D341Med (cell line): ENCODE measurements around the gene RIN3.
A peak's percentile ranks its signal among the peaks of the same experiment; 100 is the strongest.
"Not testable (repeated sequence)": the region's sequence is repeated elsewhere in the genome, so short reads cannot be mapped to it uniquely, and the experiment has no call there.

Experiments used
- DNase-seq: peaks from one replicate; pipeline ENCODE4 v3.0.0; 2012; ENCODE audit warnings: low spot score

Gene RIN3

DNA sequence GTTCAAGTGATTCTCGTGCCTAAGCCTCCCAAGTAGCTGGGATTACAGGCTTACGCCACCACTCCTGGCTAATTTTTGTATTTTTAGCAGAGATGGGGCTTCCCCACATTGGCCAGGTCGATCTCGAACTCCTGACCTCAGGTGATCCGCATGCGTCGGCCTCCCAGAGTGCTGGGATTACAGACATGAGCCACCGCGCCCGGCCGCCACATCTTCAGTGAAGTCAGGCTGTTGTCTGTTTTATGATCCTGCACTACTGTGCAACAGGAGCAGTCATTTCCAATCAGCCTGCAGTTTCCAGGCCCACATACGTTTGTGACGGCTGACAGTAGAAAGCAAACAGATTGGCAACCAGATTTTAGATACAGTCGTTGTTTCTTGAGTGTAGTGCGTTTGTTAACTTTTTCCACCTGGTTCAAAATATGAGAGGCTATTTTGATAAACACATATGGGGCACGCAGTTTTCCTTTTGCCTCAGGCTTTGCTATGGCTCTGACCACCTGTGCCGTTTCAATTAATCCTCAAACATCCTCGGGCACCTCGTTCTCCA, 160.1 kb downstream of the RIN3 start:
- no peak for DNase-seq

DNA sequence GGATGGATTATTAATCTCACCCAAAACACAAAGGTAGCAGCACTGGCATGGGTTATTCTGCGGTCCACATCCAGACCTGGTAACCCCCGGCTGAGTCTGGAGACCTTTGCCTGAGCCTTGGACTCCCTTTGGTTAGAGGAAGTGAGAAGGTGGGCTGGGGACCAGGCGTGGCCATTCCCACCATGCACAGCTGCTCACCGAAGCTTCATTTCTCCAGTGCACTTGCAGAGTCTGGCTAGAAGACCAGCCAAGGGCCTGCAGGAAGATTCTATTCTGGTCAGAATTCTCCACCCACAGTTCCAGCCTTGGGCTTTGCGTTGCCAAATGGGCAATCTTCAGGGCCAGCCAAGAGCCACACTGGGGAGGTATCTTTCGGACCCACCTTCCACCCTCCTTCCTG, 161.8 kb downstream of the RIN3 start:
- no peak for DNase-seq

DNA sequence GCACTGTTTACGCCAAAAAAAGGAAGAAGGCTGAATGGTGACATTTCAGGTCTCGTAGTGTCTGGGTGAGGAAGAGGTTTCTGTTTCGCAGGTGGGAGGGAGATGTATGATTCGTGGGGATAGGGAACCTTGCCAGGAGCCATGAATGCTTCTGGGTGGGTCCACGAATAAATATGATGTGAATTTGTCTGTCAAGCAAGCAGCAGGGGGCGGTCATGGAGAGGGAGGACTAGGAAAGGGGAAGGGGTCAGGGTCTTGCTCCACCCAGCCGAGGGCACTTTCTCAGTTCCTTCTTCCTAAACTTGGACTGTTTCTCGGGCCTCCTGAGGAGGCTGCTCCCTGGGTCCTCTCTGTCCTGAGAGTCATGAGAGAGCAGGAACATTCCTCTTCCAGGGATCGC, 162.4 kb downstream of the RIN3 start:
- DNase-seq: no peak

DNA sequence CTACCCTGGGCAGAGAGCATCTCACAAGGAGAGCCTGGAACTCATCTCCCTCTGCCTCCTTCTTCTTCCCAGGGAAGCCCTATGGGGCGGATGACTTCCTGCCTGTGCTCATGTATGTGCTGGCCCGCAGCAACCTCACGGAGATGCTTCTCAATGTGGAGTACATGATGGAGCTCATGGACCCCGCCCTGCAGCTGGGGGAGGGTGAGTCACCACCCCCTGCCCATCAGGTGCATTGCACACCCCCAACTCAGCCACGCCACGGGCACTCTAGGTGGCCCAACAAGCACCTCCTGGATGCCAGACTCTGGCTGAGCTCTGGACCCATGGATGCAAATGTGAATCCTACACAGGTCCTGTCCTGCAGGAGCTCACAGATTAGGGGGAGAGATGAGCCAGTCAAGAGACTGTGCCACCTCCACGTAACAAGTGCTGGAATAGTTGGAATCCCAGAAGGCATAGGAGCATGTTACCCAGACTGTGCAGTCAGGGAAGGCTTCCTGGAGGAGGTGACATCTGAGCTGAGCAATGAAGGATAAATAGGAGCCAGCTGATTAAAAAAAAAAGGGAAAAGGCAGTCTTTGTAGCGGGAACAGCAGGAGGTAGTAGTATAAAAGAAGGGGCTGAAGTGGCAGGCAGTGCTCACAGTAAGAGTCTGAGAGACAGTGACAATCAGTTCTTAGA, 163.0 kb downstream of the RIN3 start:
- DNase-seq: no peak

DNA sequence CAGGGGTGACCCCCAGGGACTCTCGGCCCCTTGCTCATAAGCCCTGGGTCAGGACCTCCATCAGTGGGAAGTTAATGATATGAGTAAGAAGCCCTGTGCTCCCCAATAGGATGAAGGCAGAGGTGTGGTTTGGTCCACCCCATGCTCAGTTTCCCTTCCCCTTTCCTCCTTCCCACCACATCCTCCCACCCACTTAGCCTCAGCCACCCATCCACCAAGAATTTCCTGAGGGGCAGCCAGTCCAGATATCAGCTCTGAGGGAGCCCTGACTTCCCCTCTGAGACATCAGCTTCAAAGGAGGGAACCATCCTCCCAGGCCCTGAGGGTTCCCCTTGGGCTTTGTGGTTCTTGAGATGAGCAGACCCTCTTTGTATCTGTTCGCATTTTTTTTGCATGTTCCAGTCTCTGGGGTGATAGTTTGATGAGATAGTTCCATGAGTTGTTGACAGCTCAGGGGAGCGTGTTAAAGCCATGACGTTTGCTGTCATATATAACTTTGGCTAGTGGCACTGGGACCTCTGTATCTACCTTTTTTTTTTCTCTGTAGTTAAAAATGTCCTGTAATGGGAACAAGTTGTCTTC, 163.6 kb downstream of the RIN3 start:
- DNase-seq: no peak

DNA sequence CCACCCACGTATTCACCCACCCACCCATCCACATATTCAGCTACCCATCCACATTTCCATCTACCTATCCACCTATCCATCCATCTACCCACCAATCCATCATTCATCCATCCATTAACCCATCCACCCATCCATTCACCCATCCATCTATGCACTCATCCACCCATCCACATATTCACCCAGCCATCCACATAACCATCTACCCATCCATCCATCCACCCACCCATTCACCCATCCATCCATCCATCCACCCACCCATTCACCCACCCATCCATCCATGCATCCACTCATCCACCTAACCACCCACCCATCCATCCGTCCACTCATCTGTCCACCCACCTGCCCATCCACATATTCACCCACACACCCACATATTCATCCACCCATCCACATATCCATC, 164.4 kb downstream of the RIN3 start:
- no peak for DNase-seq

DNA sequence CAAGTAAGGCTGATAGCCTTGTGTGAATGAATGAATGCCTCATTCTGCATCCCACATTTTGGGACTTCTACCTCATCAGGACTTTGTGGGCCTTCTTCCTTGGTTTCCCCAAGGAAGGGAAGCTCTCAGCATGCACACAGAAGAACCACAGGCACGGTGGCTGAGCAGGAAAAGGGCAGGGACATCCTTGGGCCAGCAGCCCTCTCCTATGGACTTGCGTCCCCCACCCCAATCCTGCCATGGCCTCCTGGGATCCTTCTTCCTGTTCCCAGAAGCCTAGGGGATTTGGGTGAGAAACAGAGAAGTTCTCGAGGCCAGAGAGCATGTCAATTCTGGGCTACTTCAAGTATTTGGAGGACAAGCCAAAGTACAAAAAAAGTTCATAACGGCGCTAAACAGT, 165.2 kb downstream of the RIN3 start:
- no peak for DNase-seq

DNA sequence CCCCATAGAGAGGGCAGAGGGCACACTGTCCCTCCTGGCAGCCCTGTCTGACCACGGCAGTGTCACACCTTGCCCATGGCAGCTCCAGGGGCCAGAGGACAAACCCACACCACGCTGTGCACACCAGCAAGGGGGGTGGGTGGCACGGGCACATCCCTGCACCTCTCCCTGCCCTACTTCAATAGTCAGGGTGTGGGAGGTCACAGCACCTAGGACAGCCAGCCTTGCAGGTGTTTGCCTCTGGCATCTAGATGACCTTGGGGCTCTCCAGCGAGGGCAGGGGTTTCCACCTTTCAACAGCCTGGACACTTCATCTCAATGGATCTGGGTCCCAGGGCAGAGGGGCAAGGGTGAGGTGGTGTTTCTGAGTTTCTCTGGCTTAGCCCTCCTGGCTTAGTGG, 165.7 kb downstream of the RIN3 start:
- DNase-seq: no peak

DNA sequence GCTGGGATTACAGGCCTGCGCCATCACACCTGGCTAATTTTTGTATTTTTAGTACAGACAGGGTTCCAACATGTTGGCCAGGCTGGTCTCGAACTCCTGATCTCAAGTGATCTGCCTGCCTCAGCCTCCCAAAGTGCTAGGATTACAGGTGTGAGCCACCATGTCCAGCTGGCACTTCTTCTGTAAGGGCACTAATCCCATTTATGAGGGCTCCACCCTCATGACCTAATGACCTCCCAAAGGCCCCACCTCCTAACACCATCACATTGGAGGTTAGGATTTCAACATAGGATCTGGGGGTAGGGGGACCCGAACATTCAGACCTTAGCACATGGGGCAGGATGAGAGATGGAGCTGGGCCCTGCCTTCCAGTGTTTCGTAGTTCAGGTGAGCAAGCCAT, 166.7 kb downstream of the RIN3 start:
- DNase-seq: not testable (repeated sequence)

DNA sequence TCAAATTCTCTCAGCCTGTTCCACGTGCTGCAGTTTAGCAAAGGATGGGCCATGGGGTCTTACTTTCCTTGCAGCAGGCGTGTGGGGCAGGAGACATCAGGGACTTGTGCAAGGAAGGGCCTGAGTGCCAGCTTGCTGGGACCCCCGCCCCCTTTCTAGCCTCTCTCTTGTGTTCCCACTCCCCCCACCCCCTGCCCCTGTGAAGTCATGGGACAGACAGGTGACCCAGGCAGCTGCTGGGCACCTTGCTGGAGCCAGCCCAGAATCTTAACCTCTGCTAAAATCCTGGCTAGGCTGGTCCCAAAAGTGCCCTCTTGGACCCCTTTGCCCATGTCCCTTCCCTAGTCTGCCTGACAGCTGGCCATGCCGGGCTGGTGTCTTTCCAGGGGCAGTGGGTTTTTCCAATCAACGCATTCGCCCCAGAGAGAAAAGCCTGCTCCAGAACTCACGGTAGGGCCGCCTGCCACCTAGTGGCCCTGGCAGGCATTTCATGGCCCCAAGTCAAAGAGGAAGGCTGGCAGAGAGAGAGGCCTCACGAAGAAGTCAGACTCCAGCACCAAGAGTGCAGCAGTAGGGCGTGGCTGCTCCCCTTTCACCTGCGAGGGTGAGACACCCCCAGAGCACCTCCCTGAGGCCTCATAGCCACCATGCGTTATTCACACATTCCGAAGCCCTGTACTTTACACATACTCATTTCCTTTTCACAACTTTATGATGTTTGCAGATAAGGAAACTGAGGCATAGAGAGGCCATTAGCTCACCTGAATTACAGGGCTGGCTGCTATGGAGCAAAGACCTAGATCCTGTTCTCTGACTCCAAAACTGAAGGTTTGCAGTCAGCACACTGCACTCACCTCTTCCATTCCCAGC, 167.4 kb downstream of the RIN3 start:
- peak; percentile 88 for DNase-seq

DNA sequence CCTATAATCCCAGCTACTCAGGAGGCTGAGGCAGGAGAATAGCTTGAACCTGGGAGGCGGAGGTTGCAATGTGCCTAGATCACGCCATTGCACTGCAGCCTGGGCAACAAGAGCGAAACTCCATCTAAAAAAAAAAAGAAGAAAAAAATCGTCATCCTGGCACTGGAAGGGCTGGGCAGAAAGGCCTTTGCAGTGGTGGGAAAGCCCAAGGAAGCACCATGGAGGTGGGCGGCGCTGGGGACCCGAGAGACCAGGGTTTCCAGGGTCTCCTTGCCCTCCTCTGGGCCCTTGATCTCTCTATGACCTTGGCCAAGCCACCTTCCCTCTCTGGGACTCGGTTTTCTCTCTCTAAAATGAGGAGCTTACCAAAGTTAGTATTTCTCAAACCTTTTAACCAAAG, 169.5 kb downstream of the RIN3 start:
- no peak for DNase-seq

DNA sequence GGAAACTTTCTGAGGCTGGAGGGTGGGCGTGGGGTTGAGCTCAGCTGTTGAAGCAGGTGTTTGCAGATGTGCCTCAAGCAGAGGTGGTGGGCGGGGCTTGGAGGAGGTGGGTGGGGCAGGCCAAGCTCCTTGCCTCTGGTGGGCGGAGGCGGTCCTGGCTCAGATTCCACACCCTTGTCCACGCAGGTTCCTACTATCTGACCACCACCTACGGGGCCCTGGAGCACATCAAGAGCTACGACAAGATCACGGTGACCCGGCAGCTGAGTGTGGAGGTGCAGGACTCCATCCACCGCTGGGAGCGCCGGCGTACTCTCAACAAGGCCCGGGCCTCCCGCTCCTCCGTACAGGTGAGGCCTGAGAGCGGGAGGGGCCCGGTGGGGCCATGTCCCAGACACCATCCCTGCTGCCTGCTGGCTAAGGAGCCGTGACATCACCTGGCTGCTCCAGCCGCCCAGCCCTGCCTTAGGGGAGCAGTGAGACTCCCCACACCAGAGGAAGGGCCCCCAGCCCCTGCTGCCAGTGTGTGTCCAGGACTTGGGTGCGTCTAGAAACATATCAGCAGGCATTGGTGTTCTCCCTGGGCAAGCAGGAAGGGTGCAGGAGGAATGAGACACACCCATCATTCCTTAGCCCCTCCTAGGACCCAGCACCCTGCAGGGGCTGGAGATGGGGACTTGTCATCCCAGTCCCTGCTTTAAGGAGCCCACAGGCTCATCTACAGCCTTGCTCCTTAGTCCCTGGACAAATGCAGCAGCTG, 171.4 kb downstream of the RIN3 start:
- no peak for DNase-seq

DNA sequence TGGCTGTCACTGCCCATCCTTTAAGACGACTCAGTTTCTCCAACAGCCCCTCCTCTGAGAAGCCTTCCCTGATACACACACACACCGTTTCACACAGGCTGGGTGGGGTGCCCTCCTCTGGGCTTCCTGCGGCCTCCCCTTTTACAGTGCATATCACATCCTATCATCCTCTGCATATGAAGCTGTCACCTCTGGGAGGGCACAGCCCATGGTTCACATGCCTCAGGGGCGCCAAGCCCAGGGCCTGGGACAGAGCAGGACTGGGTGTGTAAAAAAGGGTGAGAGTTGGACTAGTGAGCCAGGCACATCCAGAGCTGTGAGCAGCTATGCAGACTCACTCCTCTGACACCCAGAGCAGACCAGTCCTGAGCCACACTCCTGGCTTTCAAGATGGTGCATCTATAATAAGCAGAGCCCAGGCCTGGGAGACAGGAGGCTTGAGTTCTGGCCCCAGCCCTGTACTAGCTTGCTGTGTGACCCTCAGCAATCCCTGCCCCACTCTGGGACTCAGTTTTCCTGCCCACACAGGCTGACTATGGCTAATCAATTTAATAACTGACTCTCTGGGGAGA, 172.3 kb downstream of the RIN3 start:
- DNase-seq: no peak

DNA sequence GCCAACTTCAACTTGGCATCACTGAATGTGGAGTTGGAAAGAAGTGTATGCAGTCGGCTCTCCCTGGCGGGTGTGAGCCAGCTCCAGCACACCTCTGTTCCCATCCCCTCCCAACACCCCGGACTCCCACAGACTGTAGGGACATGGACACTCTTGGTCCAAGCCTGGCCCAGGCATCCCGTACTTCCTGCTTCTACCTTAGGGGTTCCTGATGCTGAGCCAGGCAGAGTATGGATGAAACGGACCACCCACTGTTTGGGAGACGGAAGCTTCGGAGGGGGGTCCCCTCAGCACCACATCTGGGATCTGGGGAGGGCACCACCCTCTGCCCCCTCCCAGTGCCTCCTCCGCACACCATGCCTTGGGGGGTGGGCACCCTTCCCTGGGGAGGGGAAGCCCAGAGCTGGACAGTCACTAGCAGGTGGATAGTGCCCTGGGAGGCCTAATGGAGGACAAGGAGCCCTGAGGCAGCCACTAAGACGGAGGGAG, 172.9 kb downstream of the RIN3 start:
- DNase-seq: no peak

DNA sequence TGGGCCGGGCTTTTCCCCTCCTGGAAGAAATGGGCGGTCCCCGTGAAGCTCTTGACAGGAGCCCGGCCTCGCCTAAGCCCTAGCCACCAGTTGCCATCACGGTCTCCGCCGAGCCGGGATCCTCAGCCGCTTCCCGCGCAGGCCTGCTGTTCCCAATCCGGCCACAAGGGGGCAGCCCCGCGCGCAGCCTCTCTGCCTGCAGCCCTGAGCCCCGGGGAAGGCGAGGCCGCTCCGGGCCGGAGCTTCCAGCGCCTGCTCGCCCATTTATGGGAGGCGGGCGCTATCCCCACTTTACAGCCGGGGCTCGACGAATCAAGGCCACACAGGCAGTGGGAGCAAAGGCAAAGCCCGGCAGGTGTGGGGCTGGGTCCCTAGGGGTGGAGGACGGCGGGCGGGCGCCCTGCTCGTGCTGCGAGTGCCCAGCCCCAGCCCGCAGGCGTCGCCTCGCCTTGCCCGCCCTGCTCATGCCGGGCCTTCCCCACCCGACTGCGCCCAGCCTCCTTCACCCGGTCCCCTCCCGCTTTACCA, 173.4 kb downstream of the RIN3 start:
- DNase-seq: peak; percentile 97

DNA sequence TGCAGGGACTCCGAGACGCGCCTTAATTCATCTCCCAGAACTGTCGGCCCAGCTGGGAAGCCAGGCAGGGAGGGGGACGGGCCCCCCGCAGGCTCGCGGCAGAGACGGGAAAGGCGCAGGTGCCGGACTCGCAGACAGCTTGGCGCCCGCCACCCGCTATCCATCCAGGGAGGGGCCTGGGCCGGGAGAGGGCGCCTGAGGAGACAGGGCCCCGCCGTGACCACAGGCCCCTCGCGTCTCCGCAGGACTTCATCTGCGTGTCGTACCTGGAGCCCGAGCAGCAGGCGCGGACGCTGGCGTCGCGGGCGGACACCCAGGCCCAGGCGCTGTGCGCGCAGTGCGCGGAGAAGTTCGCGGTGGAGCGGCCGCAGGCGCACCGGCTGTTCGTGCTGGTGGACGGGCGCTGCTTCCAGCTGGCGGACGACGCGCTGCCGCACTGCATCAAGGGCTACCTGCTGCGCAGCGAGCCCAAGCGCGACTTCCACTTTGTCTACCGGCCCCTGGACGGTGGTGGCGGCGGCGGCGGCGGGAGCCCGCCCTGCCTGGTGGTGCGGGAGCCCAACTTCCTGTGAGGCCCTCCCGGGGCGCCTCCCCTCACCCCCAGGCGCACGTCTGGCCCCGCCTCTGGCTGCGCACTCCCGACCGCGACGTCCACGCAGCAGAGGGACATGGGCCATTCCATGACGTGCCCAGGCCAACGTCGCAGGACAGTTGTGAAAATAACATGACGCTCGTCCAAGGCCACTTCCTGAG, 174.3 kb downstream of the RIN3 start:
- DNase-seq: peak; percentile 51

DNA sequence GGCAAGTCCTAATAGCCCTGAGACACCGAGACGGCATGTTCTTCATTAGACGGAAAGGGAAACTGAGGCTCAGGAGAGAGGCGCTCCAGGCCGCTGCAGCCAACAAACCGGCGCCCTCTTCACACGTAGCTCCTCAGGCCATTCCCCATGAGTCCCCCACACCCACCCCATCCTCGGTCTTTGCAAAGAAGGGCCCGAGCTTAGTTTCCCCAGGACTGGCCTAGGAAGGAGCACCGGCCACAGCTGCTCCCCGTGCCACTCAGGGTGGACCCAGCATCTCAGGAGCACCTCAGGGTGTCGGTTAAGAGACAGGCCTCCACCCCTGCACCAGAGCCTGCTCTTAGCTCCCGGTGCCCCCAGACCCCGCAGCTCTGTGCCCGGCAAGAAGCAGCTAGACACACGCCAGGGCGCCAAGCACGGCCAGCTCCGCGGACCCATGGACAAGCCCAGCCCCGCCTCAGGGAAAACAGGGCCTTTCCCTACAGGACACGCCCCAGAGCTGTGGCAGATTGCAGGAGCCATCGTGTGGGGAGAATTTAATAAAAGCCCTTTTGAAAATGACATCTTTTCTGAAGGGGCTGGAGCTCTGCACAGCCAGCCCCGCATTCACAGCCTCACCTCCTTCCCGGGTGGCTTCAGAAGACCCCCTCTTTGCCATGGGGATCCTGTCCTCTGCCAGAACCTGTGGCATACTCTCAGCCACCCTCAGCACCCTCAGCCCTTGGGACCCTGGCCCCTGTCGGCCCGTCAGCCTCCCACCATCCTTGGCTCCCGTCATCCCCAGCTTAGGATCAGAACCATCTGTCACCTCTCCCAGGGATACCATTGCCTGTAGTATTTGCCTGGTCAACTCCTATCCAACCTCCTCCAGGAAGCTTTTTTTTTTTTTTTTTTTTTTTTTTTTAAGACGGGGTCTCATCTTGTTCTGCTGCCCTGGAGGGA, 175.1 kb downstream of the RIN3 start:
- peak; percentile 64 for DNase-seq

DNA sequence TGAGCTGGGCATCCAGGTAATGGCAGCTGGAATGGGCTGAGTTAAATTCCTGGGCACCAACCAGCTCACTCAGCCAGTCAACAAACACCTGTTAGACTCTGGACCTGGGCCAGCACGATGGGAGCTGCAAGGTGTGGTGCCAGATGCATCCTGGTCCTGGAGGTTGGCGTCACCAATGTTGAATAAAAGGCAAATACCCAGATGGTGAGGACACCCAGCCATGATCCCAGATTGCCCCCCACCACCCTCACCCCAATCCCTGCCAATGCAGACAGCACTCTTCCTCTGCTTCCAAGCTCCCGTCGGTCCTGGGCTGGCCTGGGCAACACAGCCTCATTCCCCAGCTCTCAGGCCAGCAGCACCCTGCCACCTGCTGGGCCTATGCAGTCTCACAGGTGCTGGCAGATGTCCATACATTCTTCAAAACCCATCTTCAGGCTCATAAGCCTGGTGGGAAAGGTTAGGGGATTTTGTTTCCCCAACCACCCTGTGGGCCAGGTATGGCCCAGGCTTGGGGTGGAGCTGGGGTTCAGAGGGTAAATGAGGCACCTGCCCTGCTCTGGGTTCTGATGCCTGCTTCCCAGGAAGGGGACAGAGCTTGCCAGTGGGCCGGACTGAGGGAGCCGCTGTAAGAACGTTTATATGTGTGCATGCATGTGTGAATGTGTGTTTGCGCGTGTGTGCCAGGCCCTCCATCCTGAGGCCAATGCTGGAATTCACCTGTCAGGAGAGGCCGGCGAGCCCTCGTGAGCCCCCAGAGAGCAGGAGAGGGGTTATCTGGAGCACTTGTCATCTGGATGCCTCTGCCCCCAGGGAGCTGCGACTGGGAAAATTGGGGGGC, 176.8 kb downstream of the RIN3 start:
- peak; percentile 80 for DNase-seq

DNA sequence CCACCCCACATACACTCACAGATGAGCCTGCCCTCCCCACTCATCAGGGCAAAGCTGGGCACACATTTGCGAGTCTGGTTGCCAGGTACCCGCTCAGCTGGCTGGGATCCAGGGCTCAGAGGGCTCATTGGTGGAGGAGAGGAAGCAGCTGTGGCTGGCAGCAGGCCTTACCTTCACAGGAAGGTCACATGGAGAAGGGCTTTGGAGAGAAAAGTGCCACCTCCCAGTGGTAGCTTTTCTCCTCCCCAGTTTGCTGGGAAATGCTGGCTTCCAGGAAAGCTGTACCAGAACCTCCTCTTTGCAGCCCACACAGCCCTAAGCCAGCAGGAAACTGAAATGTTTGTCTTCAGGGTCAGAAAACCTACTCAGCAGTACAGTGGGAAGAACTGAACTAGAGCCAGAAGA, 179.2 kb downstream of the RIN3 start:
- DNase-seq: peak; percentile 51
